Astrocyte (in vitro differentiated cells and primary cell): ENCODE results near the gene DPH1. TPM values are rescaled to one million over a fixed set of nuclear protein-coding genes. Genes with fewer than 3 reads are reported as not detected.

ENCODE experiments used
- DNase-seq: peaks from one replicate; pipeline ENCODE4 v3.0.0-alpha.2; 2010; ENCODE audit warnings: low read depth
- FAIRE-seq: peaks from 2 replicates; lab custom pipeline; 2011; peaks lifted over from hg19 to GRCh38; lab: Jason Lieb, UNC
- H2AFZ ChIP-seq: 2 replicates; pipeline ENCODE4 v1.6.0; 2012; ENCODE audit warnings: low read depth, low read length, inconsistent platforms
- H3K27ac ChIP-seq: 2 replicates; pipeline ENCODE4 v1.5.1; 2011; ENCODE audit warnings: low read depth, low read length, inconsistent platforms
- H3K27me3 ChIP-seq: 2 replicates; pipeline ENCODE4 v1.6.0; 2011; ENCODE audit warnings: low read length, inconsistent platforms; ENCODE audit not compliant: insufficient read depth
- H3K36me3 ChIP-seq: 2 replicates; pipeline ENCODE4 v1.5.1; 2011; ENCODE audit warnings: low read length, inconsistent platforms; ENCODE audit not compliant: insufficient read depth
- H3K4me1 ChIP-seq: 2 replicates; pipeline ENCODE4 v1.5.1; 2011; ENCODE audit warnings: low read length, inconsistent platforms; ENCODE audit not compliant: insufficient read depth
- H3K4me2 ChIP-seq: 2 replicates; pipeline ENCODE4 v1.6.0; 2012; ENCODE audit warnings: low read length, inconsistent platforms
- H3K4me3 ChIP-seq: 2 replicates; pipeline ENCODE4 v1.5.1; 2011; ENCODE audit warnings: low read depth, mild to moderate bottlenecking, low read length, inconsistent platforms; ENCODE audit not compliant: insufficient read depth
- H3K79me2 ChIP-seq: 2 replicates; pipeline ENCODE4 v1.6.0; 2012; ENCODE audit warnings: mild to moderate bottlenecking, low read length, inconsistent platforms; ENCODE audit not compliant: insufficient read depth
- H3K9ac ChIP-seq: 2 replicates; pipeline ENCODE4 v1.6.0; 2012; ENCODE audit warnings: mild to moderate bottlenecking, low read length, inconsistent platforms
- H3K9me3 ChIP-seq: 2 replicates; pipeline ENCODE4 v1.5.1; 2012; ENCODE audit warnings: low read depth, mild to moderate bottlenecking, low read length, inconsistent platforms; ENCODE audit not compliant: insufficient read depth
- H4K20me1 ChIP-seq: 2 replicates; pipeline ENCODE4 v1.6.0; 2012; ENCODE audit warnings: low read length, inconsistent platforms; ENCODE audit not compliant: insufficient read depth
- H3K27ac Mint-ChIP-seq: one replicate; pipeline ENCODE4 v1.8.0; 2021; ENCODE audit warnings: mild to moderate bottlenecking, mixed read lengths; ENCODE audit not compliant: unreplicated experiment
- H3K27me3 Mint-ChIP-seq: one replicate; pipeline ENCODE4 v1.8.0; 2021; ENCODE audit warnings: low read depth, mixed read lengths; ENCODE audit not compliant: unreplicated experiment
- H3K36me3 Mint-ChIP-seq: one replicate; pipeline ENCODE4 v1.8.0; 2021; ENCODE audit warnings: low read depth, mixed read lengths; ENCODE audit not compliant: unreplicated experiment
- H3K4me1 Mint-ChIP-seq: one replicate; pipeline ENCODE4 v1.8.0; 2021; ENCODE audit warnings: low read depth, mixed read lengths; ENCODE audit not compliant: unreplicated experiment
- H3K4me3 Mint-ChIP-seq: one replicate; pipeline ENCODE4 v1.8.0; 2021; ENCODE audit warnings: mild to moderate bottlenecking, moderate library complexity, mixed read lengths; ENCODE audit not compliant: unreplicated experiment
- H3K9me3 Mint-ChIP-seq: one replicate; pipeline ENCODE4 v1.8.0; 2021; ENCODE audit warnings: mild to moderate bottlenecking, mixed read lengths; ENCODE audit not compliant: unreplicated experiment
- EZH2 ChIP-seq: IDR thresholded peaks from 2 replicates; pipeline ENCODE4 v1.6.1; 2012; ENCODE audit warnings: mild to moderate bottlenecking, low read length, inconsistent platforms; ENCODE audit not compliant: insufficient read depth
- total RNA-seq: library from RNA; stranded (reverse); gene quantifications from 2 replicates; pipeline ENCODE4 v1.2.1, GENCODE V29; 2021
- TF ChIP-seq, protein P1 (sequence below): IDR thresholded peaks from 2 replicates; pipeline ENCODE4 v1.5.1; 2011; ENCODE audit warnings: low read depth, mild to moderate bottlenecking, inconsistent platforms, low read length, moderate library complexity; ENCODE audit not compliant: insufficient read depth

Gene DPH1
- total RNA-seq, 1 donor from 2014 or later = 25.8 TPM

DNA sequence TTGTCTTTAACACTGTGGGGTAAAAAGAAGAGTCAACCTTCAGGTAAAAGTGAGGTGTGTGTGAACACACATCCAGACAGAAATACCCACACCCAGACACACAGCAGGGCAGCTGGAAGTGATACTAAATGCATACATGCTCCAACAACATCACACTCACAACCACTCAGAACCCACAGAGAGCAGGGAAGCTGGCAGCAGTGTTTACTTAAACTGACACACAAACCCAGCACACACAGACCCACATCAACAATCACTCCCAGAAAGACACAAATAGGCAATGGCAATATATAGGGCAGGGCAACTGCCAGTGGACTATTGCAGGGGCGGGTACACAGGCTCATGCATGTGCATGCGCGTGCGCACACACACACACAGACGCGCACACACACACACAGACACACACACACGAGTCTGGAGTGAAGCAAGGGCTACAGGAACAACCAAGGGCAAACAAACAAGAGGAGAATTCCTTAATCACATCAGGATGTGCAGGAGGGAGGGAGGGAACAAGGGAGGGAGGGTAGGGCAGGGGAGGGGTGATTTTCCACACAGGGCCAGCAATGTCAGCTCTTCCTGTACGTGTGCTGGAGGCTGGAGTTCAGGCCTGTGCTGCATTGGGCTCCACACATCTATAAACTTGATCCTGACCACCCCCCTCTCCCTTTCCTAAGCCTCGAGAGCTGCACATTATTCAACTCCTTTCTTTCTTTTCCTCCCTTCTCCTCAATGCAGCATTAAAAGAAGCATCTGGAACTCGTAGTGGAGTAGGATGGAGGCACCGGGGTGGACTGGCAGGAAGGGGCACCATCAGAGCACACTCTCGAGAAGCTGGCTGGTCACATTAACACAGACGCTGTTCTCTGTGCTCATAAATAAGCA, 55.1 kb downstream of the DPH1 start:
- Histone ChIP-seq H3K9ac (peak overlapping the region; percentile 46), H3K4me1 (peaks cover 69% of the 10 kb centered on the region), H3K79me2 (no peaks in the 10 kb centered on the region), H3K4me2 (peak overlapping the region; percentile 46), H2AFZ (no peak overlapping the region), H3K27ac (peak overlapping the region; percentile 57), H3K9me3 (no peaks in the 10 kb centered on the region), H3K4me3 (no peak overlapping the region), H3K36me3 (peaks cover 6% of the 10 kb centered on the region), H4K20me1 (no peaks in the 10 kb centered on the region), H3K27me3 (no peaks in the 10 kb centered on the region)
- Mint-ChIP-seq H3K9me3 (peaks cover 4% of the 10 kb centered on the region), H3K4me1 (peaks cover 71% of the 10 kb centered on the region), H3K27ac (no peak overlapping the region), H3K27me3 (no peaks in the 10 kb centered on the region), H3K4me3 (no peak overlapping the region), H3K36me3 (peaks cover 18% of the 10 kb centered on the region)
- FAIRE-seq (no peak), DNase-seq (peak; percentile 64)
- TF ChIP-seq EZH2 = no peak
- TF ChIP-seq, protein P1, sequence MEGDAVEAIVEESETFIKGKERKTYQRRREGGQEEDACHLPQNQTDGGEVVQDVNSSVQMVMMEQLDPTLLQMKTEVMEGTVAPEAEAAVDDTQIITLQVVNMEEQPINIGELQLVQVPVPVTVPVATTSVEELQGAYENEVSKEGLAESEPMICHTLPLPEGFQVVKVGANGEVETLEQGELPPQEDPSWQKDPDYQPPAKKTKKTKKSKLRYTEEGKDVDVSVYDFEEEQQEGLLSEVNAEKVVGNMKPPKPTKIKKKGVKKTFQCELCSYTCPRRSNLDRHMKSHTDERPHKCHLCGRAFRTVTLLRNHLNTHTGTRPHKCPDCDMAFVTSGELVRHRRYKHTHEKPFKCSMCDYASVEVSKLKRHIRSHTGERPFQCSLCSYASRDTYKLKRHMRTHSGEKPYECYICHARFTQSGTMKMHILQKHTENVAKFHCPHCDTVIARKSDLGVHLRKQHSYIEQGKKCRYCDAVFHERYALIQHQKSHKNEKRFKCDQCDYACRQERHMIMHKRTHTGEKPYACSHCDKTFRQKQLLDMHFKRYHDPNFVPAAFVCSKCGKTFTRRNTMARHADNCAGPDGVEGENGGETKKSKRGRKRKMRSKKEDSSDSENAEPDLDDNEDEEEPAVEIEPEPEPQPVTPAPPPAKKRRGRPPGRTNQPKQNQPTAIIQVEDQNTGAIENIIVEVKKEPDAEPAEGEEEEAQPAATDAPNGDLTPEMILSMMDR = no peak

DNA sequence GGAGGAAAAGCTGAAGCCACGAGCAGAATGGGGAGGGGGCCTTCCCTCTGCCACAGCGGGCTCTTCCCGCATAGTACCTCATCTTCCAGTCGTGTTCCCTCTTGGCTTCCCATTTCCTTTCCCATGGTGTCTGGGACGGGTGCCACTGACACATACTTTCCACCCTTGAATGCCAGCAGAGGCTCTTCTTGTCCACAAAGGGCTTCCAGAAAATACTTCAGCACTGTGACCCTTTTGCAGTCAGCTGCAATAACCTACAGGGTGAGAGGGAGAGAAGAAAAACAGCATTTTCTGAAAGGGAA, 55.6 kb downstream of the DPH1 start:
- FAIRE-seq (no peak), DNase-seq (peak; percentile 76)
- H3K4me3 ChIP-seq = no peak overlapping the region
- H3K79me2 ChIP-seq = no peaks in the 10 kb centered on the region
- no peak for TF ChIP-seq EZH2
- TF ChIP-seq, protein P1 = no peak
- peaks cover 6% of the 10 kb centered on the region for H3K36me3 ChIP-seq
- H3K36me3 Mint-ChIP-seq = peaks cover 13% of the 10 kb centered on the region
- H2AFZ ChIP-seq = no peak overlapping the region
- no peaks in the 10 kb centered on the region for H4K20me1 ChIP-seq
- H3K27me3 Mint-ChIP-seq = no peaks in the 10 kb centered on the region
- no peaks in the 10 kb centered on the region for H3K9me3 ChIP-seq
- H3K27ac Mint-ChIP-seq = no peak overlapping the region
- H3K27ac ChIP-seq = peak overlapping the region; percentile 57
- no peak overlapping the region for H3K4me3 Mint-ChIP-seq
- H3K4me1 Mint-ChIP-seq = peaks cover 77% of the 10 kb centered on the region
- H3K4me2 ChIP-seq = peak overlapping the region; percentile 46
- no peaks in the 10 kb centered on the region for H3K27me3 ChIP-seq
- H3K4me1 ChIP-seq = peaks cover 75% of the 10 kb centered on the region
- H3K9me3 Mint-ChIP-seq = peaks cover 4% of the 10 kb centered on the region
- peak overlapping the region; percentile 46 for H3K9ac ChIP-seq

DNA sequence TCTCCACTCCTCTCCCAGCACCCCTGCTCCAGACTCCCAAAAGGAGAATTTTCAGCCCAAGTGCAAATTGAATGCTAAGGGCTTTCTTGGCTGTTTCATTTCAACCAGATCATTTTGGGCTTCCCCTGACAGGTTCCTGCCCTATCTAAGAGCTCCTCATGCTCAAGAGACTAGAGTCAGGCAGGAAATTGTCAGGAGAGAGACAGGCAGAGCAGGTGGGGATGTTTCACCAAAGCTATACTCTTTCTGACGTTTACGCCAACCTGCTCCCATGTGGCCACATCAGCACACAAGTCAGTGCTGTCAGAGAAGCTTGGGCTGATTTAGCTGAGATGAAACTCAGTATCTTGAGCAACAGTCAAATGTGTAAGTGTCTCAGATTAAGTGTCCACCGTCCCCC, 56.4 kb downstream of the DPH1 start:
- no peak overlapping the region for H3K9ac ChIP-seq
- H3K36me3 Mint-ChIP-seq = peaks cover 10% of the 10 kb centered on the region
- DNase-seq (no peak), FAIRE-seq (no peak)
- TF ChIP-seq, protein P1 = no peak
- no peak for TF ChIP-seq EZH2
- no peaks in the 10 kb centered on the region for H3K79me2 ChIP-seq
- no peaks in the 10 kb centered on the region for H4K20me1 ChIP-seq
- no peak overlapping the region for H3K4me2 ChIP-seq
- H2AFZ ChIP-seq = no peak overlapping the region
- no peaks in the 10 kb centered on the region for H3K9me3 ChIP-seq
- H3K4me3 ChIP-seq = no peak overlapping the region
- peaks cover 77% of the 10 kb centered on the region for H3K4me1 ChIP-seq
- no peak overlapping the region for H3K27ac Mint-ChIP-seq
- no peaks in the 10 kb centered on the region for H3K27me3 ChIP-seq
- H3K27me3 Mint-ChIP-seq = no peaks in the 10 kb centered on the region
- peaks cover 79% of the 10 kb centered on the region for H3K4me1 Mint-ChIP-seq
- peaks cover 2% of the 10 kb centered on the region for H3K36me3 ChIP-seq
- no peak overlapping the region for H3K4me3 Mint-ChIP-seq
- no peak overlapping the region for H3K27ac ChIP-seq
- H3K9me3 Mint-ChIP-seq = peaks cover 4% of the 10 kb centered on the region
